Putamen (tissue), 1 donor: ENCODE results near the gene AP5B1.

ENCODE experiments used
- DNase-seq: peaks from one replicate; pipeline ENCODE4 v3.0.0-alpha.2; 2016; ENCODE audit warnings: low spot score

Gene AP5B1

GRCh38 chr11:65801153-65801987 lies 20.6 kb upstream of the AP5B1 start:
- DNase-seq: no peak

- no peak for DNase-seq
Measured at GRCh38 chr11:65798882-65799281, 18.1 kb upstream of the AP5B1 start.

GRCh38 chr11:65797711-65798110 lies 16.9 kb upstream of the AP5B1 start:
- no peak for DNase-seq

DNA sequence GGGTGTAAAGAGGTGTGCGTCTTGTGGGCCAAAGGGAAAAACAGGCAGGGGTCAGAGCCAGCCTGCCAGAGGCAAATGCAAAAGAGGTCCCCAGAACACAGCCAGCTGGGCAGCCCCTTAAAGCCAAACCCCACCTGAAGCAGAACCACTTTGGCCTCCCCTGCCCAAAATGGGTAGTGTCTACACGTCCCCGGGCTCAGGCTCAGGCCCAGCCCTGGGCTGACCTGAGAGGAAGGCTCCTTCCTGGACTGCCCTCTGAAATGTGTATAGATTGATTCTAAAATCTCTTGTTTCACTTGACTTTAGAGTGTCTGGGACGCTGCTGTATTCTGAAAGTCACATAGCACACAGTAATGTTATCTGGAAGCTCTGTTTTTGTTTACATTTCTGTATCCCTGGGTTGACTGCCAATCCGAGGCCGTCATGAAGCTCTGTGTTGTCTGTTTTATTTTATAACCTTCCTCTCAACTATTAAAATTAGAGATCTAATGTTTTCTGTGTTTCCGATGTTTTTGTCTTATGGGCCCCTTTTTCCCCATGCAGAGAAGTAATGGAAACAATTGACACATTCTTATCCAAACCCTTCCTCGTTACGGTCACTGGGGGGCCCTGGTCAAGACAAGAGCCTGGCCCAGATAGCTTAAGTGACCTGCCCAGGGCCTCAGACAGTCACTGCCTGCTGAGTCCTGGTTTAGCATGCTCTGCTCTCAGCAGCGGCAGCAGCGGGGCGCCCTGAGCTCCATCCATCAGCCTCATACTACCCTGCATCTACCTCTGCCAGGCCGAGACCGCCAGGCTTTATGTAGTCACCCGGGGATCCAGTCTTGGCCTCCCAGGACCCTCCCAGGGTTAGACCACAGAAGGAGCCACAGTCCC lies 16.2 kb upstream of the AP5B1 start:
- no peak for DNase-seq

DNA sequence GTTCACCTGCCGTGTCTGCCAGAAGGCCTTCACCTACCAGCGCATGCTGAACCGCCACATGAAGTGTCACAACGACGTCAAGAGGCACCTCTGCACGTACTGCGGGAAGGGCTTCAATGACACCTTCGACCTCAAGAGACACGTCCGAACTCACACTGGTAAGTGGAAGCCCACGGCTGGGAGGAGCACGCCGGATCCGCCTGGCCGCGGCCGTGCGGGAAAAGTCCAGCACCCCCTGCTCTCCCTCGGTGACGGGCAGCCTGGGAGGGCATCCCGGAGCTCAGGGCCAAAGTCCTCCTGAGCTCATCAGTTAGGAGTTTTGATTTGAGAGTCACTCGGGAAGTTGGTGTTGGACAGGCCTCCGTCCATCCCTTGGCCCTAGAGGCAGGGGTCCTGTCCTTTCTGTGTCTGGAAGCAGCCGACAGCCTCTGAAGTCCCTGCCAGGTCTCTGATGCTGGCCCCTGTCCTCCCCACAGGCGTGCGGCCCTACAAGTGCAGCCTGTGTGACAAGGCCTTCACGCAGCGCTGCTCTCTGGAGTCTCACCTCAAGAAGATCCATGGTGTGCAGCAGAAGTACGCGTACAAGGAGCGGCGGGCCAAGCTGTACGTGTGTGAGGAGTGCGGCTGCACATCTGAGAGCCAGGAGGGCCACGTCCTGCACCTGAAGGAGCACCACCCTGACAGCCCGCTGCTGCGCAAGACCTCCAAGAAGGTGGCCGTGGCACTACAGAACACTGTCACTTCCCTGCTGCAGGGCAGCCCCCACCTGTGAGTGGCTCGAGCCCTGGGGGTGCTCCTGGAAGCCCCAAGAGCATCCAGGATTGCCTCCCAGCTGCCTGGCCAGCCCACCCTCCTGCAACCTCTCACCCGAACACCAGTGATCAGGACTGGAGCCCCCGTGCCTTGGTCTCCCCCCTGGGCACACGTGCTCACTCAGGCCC lies 14.1 kb upstream of the AP5B1 start:
- DNase-seq: no peak

DNA sequence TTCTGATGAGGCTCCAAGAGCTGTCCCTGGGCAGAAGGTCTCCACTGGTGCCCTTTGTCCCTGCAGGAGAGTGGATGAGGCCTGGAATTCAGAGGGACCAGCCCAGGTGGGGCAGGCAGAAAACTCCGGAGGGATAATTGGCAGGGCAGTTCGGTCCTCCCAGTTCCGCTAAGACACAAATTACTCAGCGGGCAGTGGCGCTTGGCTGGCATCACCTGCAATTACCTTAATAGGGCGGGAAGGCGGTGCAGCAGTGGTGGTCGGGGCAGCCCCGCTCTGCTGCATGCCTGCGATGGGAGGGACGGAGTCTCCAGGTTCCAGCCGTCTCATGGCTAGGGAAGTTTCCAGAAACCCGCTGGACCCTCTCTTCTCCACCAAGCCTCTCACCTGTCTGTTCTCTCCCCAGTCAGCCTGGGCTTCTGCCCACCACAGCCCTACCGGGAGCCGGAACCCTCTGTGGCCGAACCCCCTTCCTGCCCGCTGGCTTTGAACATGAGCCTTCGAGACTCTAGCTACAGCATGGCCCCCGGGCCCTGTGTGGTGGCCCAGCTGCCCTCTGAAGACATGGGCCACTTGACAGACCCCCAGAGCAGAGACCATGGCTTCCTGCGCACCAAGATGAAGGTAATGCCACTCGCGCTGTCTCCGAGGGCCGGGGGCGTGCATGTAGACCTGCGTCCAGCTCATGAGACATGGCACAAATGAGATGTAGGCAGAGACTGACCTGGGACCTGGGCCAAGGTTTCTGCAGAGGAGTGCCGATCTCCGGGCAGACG lies 13.0 kb upstream of the AP5B1 start:
- DNase-seq: no peak

- no peak for DNase-seq
Measured at GRCh38 chr11:65793144-65793581, 12.4 kb upstream of the AP5B1 start.

GRCh38 chr11:65792456-65792855 lies 11.7 kb upstream of the AP5B1 start:
- no peak for DNase-seq

DNA sequence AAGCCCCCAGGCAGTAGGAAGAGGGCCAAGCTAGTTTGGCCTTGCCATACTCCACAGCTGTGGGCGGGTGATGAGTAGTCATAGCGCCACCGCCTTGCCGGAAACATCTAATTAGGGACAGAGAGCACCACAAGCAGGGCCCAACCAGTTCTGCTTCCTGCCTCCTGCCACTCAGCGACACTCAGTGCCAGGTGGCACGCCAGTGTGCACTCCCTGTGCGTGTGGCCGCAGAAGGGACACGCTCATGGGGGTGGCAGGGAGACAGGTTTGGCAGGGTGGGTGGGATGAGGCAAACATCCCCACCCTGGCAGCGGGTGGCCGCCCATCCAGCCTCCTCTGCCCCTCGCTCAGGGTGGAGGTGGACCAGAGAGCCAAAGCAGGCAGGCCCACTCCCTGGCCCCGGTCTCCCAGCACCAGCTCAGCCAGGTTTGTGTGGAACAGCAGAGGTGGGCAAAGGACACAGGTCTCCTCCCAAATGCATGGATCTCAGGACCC lies 11.0 kb upstream of the AP5B1 start:
- DNase-seq: no peak

DNA sequence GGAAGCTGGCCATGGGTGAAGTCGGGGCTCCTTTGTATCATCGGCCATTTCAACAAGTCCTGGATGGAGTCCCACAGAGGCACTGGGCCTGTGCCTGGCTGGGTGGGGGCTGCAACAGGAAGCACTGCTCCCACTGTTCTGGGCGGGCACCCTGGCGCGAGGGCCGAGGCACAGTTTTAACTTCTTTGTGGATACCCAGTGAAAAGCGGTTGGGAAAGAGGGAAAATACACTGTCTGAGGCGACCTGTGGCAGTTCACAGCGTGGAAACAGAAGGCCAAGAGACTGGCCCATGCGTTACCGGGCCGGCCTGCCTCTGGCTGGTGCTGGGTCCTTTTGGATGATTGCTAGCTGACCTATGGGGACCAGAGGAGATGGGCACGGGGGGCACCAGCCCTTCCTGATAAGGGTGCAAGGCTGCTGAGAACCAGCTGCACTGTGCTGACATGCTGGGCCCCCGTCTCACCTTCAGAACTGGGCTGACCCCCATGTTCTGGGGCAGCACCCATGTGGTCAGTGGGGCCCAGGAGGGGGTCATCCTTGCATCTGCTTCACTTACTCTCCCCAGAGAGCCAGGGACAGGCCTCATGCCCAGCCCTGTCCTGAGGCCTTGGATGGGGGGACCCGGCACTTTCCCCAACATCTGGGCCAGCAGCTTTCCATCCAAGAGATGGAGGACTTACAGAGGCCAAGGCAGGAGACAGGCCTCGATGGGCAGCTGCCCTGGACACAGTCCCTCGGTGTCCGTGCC lies 10.3 kb upstream of the AP5B1 start:
- no peak for DNase-seq

GRCh38 chr11:65790104-65790901 lies 9.5 kb upstream of the AP5B1 start:
- no peak for DNase-seq

- no peak for DNase-seq
Measured at GRCh38 chr11:65789230-65790103, 8.7 kb upstream of the AP5B1 start.

DNA sequence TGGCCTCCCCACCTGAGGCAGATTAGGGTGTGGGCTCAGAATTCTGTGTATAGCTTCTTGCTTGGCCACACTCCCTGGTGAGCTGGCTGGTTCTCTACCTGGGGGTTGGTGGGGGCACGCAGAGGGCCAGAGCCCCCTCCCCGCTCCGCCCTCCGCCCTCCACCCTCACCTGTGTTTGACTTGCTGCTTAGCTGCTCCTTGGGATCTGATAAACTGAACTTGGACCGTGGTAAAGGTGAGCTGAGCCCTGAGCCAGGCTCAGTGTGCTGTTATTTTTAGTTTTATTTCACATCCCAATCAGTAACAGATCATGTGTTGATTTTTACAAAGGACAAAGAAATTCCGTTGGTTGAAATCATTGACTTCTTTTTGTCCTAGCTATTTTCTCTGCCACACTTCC lies 8.0 kb upstream of the AP5B1 start:
- no peak for DNase-seq

GRCh38 chr11:65787649-65788622 lies 7.2 kb upstream of the AP5B1 start:
- no peak for DNase-seq

DNA sequence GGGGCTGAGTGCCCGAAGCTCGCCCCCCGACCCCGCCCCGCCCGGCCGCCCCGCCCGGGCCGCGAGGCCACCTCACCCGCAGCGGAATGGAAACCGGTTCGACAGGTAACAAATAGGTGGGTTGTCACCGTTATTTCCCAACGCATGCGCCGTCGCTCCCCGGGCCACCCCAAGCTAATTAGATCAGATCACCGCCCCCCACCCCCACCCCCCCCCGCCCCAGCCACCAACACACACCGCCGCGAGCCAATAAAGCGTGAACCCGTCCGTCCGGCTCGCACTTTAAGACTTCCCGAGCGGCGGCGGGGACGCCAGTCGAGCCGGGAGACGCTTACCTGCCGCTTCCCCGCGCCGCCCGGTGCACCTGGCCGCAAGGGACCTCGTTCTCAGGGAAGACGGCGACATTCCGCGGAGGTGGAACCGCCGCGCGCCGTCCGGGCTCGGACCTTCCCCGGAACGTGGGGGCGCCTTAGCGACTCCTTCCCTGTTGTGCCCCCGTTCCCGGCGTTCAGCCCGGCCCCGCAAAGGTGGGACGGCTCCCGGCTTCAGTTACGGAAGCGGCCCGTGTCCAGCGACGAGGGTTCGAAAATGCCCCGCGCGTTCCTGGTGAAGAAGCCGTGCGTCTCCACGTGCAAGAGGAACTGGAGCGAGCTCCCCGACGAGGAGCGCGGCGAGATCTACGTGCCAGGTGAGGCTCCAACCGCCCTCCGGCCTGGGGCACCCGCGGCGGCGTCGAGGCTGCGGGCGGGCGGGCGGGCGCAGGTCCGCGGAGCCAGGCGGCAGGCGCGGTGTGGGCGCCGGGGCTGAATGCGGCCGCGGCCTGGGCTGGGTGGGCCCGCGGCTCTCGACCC lies 6.2 kb upstream of the AP5B1 start, which contains the start of gene OVOL1:
Gene OVOL1 (plus strand): TSS at position 278 of the 851 bp plus-strand sequence. CDS start 311 bp downstream, at position 589.
- no peak for DNase-seq
